Left ventricle myocardium superior (tissue), 1 donor: ENCODE data around the gene MARCO. TPM values are rescaled to one million over a fixed set of nuclear protein-coding genes. Genes with fewer than 3 reads are reported as not detected.

ENCODE experiments used
- ATAC-seq: fragments of 200-7000 bp; cut with Tn5 transposase; one replicate; pipeline ENCODE4 v1.9.1; 2020; ENCODE audit warnings: mild to moderate bottlenecking, moderate library complexity
- DNase-seq: peaks from one replicate; pipeline ENCODE4 v3.0.0-alpha.2; 2020
- intact Hi-C: fragments of 100-400 bp; cut with micrococcal nuclease; formaldehyde crosslinking; loops from one replicate; pipeline ENCODE4 v1.11.0; 2022
- total RNA-seq: library from RNA; stranded (reverse); fragmentation: NEBNext Ultra II Directional; extraction: Animal tissue kit (Norgen Biotek cat#: 25700); gene quantifications from one replicate; pipeline ENCODE4 v1.2.1, GENCODE V29; 2021
- donor health status: DM: no; HTN: yes; CAD: no; lungs with severe emphysema.

Gene MARCO
- total RNA-seq, 1 donor from 2014 or later: 7.2 TPM

DNA sequence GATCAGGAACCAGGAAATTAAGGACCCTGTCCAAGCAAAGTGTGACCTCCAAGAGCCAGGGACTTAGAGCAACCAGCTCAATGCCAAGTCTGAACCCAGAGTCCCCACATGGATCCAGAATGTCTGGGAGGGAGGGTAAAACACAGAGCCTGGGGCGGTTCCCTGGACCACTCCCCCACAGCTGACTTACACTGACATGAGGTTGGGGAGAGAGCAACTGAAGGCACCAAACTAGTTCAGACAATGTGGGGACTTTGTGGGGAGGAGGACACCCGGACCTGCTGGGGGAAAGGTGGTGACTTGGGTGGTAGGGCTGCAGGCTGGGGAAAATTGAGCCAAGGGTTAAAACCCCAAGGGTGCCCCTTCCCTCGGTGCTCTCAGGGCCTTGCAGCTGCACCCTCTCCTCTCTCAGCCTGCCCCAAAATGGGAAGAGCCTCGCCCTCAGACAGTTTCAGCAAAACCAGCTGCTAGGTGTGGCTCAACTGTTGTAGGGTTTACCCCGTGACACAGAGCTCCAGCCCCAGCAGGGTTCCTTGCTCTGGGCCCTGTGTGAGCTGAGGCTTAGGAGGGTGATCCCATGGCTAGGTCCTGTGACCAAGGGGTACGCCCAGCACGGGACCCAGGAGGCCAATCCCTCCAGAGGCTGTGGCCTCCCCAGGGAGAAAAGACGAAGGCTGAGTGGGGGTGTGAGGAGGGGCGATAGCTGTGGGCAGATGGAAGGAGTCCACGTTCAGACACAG, 28.6 kb downstream of the MARCO start:
- ATAC-seq (peak; percentile 76), DNase-seq (peak; percentile 48)
- intact Hi-C loops: no loop called here

DNA sequence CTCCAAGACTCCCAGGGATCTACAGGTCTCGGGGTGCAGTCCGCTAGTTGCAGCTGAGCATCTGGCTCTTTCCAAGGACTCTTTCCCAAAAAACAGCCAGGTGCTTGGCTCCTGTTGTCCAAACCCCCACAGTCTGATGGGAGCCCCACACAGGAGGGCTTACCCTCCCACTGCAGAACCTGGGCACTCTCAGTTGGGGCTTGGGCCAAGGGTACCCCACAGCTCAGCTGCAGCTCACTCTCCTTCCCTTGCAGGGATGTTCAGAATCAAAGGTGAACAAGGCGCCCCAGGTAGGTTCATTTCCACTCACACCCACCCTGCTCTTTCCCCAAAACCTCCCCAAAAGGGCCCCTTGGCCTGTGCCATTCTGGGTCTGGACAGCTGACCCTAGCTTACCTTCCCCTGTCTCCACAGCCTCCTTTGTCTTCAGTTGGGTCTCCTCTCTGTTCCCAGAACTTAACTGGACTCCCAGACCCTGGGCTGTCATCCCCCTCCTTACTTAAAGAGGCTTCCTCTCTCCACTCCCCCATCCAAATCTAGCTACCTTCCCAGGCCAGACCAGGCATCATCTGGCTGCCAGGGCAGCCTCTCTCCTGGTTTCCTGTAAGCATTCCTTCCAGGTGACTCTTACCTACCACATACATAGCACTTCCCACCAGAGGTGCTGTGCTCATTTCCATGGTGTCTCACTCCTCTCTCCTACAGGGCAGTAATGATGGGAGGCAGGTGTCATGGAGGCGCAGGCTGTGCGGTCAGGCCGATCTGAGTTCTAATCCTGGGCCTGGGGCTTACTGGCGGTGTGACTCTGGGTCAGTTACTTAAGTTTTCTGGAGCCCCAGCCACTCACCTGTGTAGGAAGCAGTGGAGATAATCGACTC, 29.5 kb downstream of the MARCO start:
- no peak for DNase-seq
- intact Hi-C loops: no loop called here

GRCh38 chr2:118973542-118973951, 31.6 kb downstream of the MARCO start:
- DNase-seq (peak; percentile 62), ATAC-seq (peak; percentile 80)
- intact Hi-C loops: no loop called here

More for the DNA sequence above, 29.5 kb downstream of the MARCO start:
- ATAC-seq: no peak

DNA sequence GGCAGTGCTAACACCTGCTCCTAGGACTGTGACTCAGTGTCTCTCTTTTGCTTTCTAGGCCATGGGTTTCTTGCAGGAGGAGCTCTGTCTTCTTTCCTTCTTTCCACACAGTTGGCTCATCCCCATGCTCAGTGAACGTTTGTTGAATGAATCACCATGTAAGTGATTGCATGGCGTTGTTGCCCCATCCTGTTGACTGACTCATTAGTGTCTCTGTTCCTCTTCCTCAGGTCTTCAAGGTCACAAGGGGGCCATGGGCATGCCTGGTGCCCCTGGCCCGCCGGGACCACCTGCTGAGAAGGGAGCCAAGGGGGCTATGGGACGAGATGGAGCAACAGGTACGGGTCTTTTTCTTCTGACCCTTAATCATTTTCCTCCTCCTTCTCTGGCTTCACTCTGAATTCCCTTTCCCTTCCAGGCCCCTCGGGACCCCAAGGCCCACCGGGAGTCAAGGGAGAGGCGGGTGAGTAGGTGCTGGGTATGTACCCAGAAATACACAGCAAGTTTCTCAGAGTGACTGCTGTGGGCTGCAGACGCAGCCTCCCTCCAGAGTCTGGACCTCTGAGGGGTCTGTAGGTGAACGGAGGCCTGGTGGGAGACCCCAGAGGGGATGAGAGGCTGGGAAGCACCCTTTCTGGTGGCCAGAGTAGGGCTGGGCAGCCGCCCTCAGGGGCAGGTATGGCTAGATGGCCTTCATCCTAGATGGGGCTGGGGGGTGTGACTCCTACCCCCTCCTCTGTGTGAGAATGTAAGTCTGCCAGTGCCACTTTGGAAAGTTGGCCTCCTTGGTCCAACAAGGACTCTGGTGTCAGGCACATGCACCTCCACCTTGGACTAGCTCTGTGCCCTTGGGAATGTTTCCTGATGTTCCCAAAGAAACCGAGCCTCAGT, 32.4 kb downstream of the MARCO start:
- ATAC-seq: peak; percentile 45

GRCh38 chr2:118975133-118975532, 33.1 kb downstream of the MARCO start:
- intact Hi-C loops: no loop called here
- ATAC-seq: no peak
- no peak for DNase-seq

More for the DNA sequence above, 32.4 kb downstream of the MARCO start:
- intact Hi-C loops: no loop called here
- no peak for DNase-seq

GRCh38 chr2:118978064-118978463, 36.1 kb downstream of the MARCO start:
- intact Hi-C loops: no loop called here
- DNase-seq: no peak
- ATAC-seq: no peak

DNA sequence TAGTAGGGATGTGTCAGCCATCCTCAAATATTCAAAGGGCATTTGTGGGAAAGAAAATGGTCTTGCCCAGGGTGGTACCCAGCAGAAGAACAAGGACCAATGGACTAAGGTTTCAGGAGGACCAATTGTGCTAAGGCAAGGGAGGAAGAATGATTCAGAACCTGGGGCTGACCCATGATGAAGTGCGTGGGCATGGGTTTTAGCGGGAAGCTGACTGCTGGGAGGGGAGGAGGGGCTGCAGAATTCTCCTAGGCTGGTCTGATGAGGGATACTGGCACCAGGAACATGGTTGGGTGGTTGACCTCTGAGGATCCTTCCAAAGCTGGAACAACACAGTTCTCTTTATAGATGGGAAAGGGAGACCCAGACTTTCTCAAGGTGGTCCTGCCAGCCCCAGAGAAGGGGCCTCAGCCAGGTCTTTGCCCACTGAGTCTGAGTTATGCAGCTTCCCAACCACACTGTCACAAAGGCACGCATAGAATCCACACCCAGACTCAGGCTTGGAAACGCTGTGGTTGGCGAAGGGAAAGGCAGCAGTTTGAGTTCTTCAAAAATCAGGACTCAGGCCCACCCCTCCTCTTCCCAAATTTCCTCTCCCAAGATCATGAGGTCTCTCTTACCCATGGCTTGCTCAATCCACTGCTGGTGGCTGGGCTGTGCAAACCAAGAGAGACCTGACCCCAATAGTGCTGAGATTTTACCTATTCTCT, 37.3 kb downstream of the MARCO start:
- DNase-seq (no peak), ATAC-seq (peak; percentile 29)
- intact Hi-C loops: no loop called here

DNA sequence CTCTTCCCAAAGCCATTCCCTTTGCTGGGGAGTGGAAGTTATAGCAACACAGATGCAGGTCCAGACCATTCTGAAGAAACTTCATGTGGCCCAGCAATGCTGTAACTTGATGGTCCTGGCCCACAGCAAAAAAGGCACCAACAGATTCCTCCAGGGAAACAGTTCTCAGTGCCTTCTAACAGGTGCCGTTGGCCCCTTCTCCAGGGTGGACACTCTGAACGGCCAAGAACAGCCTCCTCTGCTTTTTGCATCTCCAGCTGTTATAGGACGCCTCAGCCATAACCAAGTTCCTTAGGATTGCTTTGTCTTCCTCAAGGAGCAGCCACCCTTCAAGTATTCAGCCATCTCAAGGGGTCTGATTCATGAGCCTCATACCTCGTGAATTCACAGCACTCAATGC, 38.0 kb downstream of the MARCO start:
- ATAC-seq: no peak
- no peak for DNase-seq
- intact Hi-C loops: no loop called here

DNA sequence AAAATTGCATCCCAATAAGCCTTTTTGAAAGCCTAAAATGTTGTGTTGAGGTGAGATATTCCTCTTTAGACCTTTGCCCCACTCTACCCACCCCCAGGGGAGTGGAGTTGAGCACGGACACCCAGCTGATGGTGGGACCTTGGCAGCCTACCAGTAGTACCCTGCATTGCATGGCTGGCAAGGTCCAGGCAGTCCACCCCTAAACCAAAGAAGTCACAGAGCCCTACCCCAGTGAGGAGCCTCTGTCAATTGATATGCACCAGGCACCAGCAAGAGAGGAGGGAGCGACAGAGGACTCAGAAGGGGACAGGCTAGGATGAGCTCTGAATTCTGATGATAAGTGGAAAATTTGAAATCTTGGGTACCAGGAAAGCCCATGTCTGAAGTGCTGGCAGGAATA, 38.6 kb downstream of the MARCO start:
- intact Hi-C loops: no loop called here
- no peak for ATAC-seq
- no peak for DNase-seq

GRCh38 chr2:118981632-118982031, 39.6 kb downstream of the MARCO start:
- DNase-seq: no peak
- ATAC-seq: no peak
- intact Hi-C loops: no loop called here

- ATAC-seq (no peak), DNase-seq (no peak)
- intact Hi-C loops: no loop called here
These were observed 40.0 kb downstream of the MARCO start for GRCh38 chr2:118982039-118982438.

DNA sequence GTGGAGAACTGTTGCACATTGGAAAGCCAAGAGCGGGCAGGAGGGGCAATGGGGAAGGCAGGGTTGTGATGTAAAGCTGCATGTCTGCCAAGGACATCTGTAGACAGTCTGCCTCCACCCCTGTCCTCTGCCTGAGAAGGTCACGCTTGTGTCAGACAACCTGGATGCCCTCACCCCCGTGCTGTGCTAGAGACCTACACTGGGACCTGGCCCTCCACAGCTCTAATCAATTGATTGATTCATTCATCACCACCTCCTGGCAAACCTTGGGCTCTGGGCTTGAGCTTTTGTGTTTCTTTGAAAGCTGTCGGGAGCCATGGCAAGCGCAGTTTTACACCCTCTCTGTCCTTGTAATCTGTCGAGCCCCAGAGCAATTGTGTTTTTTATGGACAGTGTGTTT, 41.1 kb downstream of the MARCO start:
- ATAC-seq: no peak
- DNase-seq: no peak
- intact Hi-C loops: no loop called here

DNA sequence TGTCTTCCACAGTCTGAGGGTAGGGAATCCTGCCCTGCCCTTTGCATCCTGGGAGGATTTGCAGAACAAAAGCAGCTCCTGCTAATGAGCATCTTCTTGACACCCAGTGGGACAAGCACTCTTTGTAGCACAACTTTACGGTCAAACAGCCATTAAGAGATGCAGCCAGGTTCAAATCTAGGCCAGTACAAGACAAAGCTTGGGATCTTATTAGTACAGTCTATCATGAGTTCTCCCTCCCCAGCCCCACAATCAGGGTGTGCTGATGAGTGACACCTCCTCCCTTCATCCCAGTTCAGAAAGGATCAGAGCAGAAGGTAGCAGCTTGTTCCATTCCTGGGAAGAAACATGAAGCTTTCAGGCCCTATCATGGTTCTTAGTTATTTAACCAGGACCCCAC, 41.9 kb downstream of the MARCO start:
- intact Hi-C loops: no loop called here
- DNase-seq: no peak
- no peak for ATAC-seq

DNA sequence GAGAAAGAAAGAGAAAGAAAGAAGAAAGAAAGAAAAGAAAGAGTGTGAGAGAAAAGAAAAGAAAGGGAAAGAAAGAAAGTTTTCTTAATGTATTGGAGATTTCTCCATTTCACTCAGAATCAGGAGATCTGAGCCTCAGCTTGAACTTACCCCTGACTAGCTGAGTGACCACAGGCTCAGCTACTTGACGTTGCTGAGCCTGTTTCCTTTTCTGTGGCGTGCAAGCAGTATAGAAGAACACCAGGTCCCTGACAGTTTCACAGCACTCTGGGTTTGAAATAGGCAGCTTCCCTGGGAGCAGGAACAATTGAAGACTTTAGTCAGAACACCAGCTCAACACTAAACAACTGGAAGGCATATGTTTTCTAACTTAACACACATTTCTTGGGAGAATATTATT, 44.7 kb downstream of the MARCO start:
- DNase-seq (no peak), ATAC-seq (no peak)
- intact Hi-C loops: no loop called here

GRCh38 chr2:118987886-118988285, 45.9 kb downstream of the MARCO start:
- DNase-seq (no peak), ATAC-seq (no peak)
- intact Hi-C loops: no loop called here

DNA sequence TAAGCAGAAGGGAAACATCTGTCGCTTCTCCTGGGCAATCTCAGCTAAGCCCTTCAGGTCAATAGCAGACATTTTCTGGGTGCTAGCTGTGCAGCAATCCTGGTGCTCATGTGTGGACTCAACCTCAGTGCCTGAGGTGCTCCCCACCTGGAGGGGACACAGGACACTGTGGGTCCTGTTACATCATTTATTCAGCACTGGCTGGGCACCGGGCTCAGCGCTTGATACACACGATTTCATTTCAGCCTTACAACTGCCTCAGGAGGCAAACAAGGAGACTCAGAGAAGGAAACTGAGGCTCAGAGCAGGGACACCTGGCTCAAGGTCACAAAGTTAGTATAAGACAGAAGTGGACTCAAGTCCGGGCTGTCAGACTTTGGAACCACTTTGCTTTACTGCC, 46.7 kb downstream of the MARCO start:
- intact Hi-C loops: no loop called here
- no peak for ATAC-seq
- no peak for DNase-seq

- ATAC-seq (no peak), DNase-seq (no peak)
- intact Hi-C loops: no loop called here
These were observed 47.5 kb downstream of the MARCO start for GRCh38 chr2:118989481-118989880.

- ATAC-seq: no peak
- no peak for DNase-seq
- intact Hi-C loops: no loop called here
These were observed 49.0 kb downstream of the MARCO start for GRCh38 chr2:118990757-118991545.
